Prostate gland (tissue), 2 donors: ENCODE measurements around the gene IFNL2.

Source experiments
- POLR2A ChIP-seq: fragments of 450-650 bp; IDR thresholded peaks from one replicate; pipeline ENCODE4 v1.6.1; 2016; ENCODE audit warnings: antibody characterized with exemption, mild to moderate bottlenecking
- POLR2AphosphoS5 ChIP-seq: sonication (generic); formaldehyde crosslinking; IDR thresholded peaks from one replicate; pipeline ENCODE4 v1.6.1; 2017; ENCODE audit warnings: antibody characterized with exemption
- TF ChIP-seq, protein P1 (sequence below), 4 experiments: fragments of 200-600 bp in 2 of 4; fragments of 450-650 bp in 2 of 4; sonication (generic) in 2 of 4; IDR thresholded peaks; 1 replicate in 3 of 4; 2 replicates in 1 of 4; pipeline ENCODE4 v1.5.1; 2016 to 2019; ENCODE audit warnings: antibody characterized with exemption in 4 of 4, mild to moderate bottlenecking in 2 of 4, moderate library complexity in 2 of 4

DNA sequence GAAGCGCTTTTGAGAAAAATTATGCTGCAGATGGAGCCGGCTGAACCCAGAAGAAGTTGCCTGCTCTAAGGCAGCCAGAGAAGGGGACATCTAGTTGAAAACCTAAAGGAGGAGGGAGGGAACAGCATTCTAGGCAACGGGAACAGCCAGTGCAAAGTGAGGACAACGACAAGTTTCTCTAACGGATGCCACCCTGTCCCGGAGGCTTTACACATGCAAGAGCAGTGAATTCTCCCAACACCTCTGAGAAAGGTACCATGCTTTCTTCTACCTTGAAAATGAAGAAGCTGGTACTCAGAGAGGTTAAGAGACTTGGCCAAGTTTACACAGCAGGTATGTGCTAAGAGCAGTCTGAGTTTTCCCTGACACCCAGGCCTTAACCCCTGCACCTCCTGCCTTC lies 29.3 kb upstream of the IFNL2 start:
- TF ChIP-seq POLR2A (no peak), POLR2AphosphoS5 (no peak)
- TF ChIP-seq, protein P1, sequence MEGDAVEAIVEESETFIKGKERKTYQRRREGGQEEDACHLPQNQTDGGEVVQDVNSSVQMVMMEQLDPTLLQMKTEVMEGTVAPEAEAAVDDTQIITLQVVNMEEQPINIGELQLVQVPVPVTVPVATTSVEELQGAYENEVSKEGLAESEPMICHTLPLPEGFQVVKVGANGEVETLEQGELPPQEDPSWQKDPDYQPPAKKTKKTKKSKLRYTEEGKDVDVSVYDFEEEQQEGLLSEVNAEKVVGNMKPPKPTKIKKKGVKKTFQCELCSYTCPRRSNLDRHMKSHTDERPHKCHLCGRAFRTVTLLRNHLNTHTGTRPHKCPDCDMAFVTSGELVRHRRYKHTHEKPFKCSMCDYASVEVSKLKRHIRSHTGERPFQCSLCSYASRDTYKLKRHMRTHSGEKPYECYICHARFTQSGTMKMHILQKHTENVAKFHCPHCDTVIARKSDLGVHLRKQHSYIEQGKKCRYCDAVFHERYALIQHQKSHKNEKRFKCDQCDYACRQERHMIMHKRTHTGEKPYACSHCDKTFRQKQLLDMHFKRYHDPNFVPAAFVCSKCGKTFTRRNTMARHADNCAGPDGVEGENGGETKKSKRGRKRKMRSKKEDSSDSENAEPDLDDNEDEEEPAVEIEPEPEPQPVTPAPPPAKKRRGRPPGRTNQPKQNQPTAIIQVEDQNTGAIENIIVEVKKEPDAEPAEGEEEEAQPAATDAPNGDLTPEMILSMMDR (IDR thresholded peaks at IDR 0.05) = no peak
